HUES48 (cell line): ENCODE data around the gene MNDA.
"Not testable (repeated sequence)": the region's sequence is repeated elsewhere in the genome, so short reads cannot be mapped to it uniquely, and the experiment has no call there.

Source experiments
- H3K27ac ChIP-seq: one replicate; pipeline ENCODE4 v1.7.0; 2013; ENCODE audit warnings: low read depth, low read length, inconsistent platforms
- H3K27me3 ChIP-seq: 2 replicates; pipeline ENCODE4 v1.6.1; 2013; ENCODE audit warnings: mild to moderate bottlenecking, low read length; ENCODE audit not compliant: control insufficient read depth, insufficient read depth
- H3K36me3 ChIP-seq: 2 replicates; pipeline ENCODE4 v1.6.1; 2013; ENCODE audit warnings: low read length; ENCODE audit not compliant: control insufficient read depth, insufficient read depth
- H3K4me1 ChIP-seq: 2 replicates; pipeline ENCODE4 v1.6.1; 2013; ENCODE audit warnings: mild to moderate bottlenecking, low read length; ENCODE audit not compliant: control insufficient read depth, insufficient read depth
- H3K4me3 ChIP-seq: 2 replicates; pipeline ENCODE4 v1.5.1; 2013; ENCODE audit warnings: mild to moderate bottlenecking, low read depth, low read length
- H3K9ac ChIP-seq: 2 replicates; pipeline ENCODE4 v1.6.1; 2013; ENCODE audit warnings: mild to moderate bottlenecking, low read depth, low read length, moderate library complexity
- H3K9me3 ChIP-seq: 2 replicates; pipeline ENCODE4 v1.6.1; 2013; ENCODE audit warnings: low read length; ENCODE audit not compliant: control insufficient read depth, insufficient read depth

Gene MNDA

DNA sequence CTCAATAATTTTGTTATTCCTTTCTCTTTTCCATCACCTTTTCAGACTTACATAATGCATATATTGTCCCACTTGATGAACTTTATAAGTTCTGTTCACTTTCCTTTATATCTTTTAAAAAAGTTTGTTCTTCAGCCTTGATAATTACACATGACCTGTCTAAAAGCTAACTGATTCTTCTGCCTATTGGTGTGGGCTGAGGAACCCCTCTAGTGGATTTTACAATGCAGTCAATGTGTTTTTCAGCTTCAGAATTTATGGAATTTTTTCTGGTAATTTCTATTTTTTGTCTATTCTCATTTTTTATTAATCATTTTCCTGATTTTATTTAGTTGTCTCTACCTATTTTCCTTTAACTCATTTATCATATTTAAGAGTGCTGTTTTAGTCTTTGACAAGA is 7.5 kb downstream of the MNDA start:
- H3K4me3 ChIP-seq = no peak overlapping the region
- no peaks in the 10 kb centered on the region for H3K36me3 ChIP-seq
- no peak overlapping the region for H3K27ac ChIP-seq
- H3K27me3 ChIP-seq = no peaks in the 10 kb centered on the region
- no peaks in the 10 kb centered on the region for H3K4me1 ChIP-seq
- no peaks in the 10 kb centered on the region for H3K9me3 ChIP-seq
- H3K9ac ChIP-seq = no peak overlapping the region

DNA sequence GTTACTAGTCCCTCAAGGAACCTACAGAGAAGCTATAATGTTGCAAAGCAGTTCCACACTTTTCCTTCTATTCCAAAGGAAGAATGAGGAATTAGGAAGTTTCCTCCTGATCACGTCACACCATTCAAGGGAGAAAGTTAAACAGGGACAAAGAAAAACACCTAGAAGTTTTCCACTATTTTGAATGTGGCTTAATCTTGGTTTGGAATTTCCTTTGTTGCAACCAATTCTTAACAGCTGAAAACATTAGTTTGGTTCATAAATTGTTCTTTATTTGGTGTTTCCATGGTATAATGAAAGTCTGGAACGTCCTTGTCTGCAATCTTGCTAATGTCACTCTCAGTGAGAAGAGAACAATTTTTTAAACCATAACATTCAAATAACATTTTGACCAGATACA is 8.4 kb downstream of the MNDA start:
- Histone ChIP-seq H3K27ac (no peak overlapping the region), H3K4me1 (no peaks in the 10 kb centered on the region), H3K27me3 (no peaks in the 10 kb centered on the region)

DNA sequence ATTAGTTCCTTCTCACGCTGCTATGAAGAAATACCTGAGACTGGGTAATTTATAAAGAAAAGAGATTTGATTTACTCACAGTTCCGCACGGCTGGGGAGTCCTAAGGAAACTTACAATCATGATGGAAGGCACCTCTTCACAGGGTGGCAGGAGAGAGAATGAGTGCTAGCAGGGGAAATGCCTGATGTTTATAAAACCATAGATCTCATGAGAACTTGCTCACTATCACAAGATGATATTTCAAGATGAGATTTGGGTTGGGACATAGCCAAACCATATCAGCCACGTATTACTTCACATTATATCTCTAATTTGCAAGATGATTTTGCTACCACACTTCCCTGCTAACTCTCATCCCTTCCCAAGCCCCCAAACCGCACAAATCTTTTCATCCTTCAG is 9.1 kb downstream of the MNDA start:
- Histone ChIP-seq H3K9ac (no peak overlapping the region), H3K9me3 (no peaks in the 10 kb centered on the region), H3K27ac (no peak overlapping the region), H3K4me1 (no peaks in the 10 kb centered on the region), H3K27me3 (no peaks in the 10 kb centered on the region), H3K36me3 (no peaks in the 10 kb centered on the region), H3K4me3 (no peak overlapping the region)

More for the DNA sequence above, 8.4 kb downstream of the MNDA start:
- no peak overlapping the region for H3K4me3 ChIP-seq
- H3K36me3 ChIP-seq = no peaks in the 10 kb centered on the region
- H3K9ac ChIP-seq = no peak overlapping the region
- H3K9me3 ChIP-seq = no peaks in the 10 kb centered on the region

DNA sequence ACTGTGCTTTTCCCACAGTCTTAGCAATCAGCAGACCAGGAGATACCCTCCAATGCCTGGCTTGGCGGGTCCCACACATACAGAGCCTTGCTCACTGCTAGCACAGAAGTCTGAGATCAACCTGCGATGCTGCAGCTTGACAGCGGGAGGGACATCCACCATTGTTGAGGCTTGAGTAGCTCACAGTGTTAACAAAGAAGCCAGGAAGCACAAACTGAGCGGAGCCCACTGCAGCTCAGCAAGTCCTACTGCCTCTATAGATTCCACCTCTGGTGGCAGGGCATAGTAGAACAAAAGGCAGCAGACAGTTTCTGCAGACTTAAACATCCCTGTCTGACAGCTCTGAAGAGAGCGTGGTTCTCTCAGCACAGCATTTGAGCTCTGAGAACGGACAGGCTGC is 33.4 kb downstream of the MNDA start:
- H3K4me1 ChIP-seq = no peaks in the 10 kb centered on the region
- no peak overlapping the region for H3K4me3 ChIP-seq
- no peaks in the 10 kb centered on the region for H3K27me3 ChIP-seq
- H3K27ac ChIP-seq = peak overlapping the region; percentile 49
- H3K36me3 ChIP-seq = no peaks in the 10 kb centered on the region
- H3K9ac ChIP-seq = no peak overlapping the region
- no peaks in the 10 kb centered on the region for H3K9me3 ChIP-seq

DNA sequence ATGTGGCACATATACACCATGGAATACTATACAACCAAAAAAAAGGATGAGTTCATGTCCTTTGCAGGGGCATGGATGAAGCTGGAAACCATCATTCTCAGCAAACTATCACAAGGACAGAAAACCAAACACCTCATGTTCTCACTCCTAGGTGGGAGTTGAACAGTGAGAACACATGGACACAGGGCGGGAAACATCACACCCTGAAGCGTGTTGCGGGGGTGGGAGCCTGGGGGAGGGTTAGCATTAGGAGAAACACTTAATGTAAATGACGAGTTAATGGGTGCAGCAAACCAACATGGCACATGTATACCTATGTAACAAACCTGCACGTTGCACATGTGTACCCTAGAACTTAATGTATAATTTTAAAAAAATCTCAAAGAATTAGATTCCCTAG is 39.3 kb downstream of the MNDA start:
- not testable (repeated sequence) for H3K36me3 ChIP-seq, H3K9ac ChIP-seq, H3K4me1 ChIP-seq, H3K4me3 ChIP-seq, H3K27ac ChIP-seq, H3K9me3 ChIP-seq, H3K27me3 ChIP-seq

DNA sequence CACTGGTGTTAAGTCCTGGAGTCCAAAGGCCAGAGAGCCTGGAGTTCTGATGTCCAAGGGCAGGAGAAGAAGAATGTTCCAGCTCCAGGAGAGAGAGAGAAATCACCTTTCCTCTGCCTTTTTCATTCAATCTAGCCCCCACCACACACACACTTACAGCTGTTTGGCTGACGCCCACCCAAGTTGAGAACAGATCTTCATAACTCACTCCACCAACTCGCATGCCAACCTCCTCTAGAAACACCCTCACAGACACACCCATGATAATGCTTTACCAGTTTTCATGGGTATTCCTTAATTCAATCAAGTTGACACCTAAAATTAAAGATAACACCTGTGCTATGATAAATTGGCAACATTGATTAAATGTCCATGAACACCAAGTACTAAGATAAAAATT is 42.0 kb downstream of the MNDA start:
- H3K36me3 ChIP-seq = no peaks in the 10 kb centered on the region
- no peak overlapping the region for H3K27ac ChIP-seq
- peaks cover 9% of the 10 kb centered on the region; the same call in 1 of the 2 replicates for H3K4me1 ChIP-seq
- no peak overlapping the region for H3K4me3 ChIP-seq
- H3K9ac ChIP-seq = no peak overlapping the region
- H3K9me3 ChIP-seq = peaks cover 4% of the 10 kb centered on the region; the same call in 1 of the 2 replicates
- H3K27me3 ChIP-seq = no peaks in the 10 kb centered on the region

DNA sequence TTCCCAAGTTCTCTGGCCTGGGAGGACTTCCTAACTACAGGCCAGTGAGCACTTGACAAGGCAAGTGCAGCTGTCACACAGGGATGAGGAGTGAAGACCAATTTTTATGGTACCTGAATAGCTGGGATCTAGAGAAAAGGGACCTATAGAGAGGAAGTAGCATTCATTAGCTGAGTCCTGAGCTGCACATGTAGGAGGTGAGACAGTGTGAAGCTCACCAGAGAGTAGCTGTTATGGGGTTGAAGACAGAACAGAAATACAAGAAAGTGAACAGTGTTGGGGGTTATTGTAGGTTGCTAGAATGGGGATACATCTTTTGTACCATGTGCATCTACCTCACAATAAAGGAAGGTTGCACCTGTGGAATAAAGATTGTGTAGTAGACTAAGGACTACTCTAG is 62.5 kb downstream of the MNDA start:
- Histone ChIP-seq H3K27ac (no peak overlapping the region), H3K9me3 (no peaks in the 10 kb centered on the region), H3K4me3 (no peak overlapping the region), H3K27me3 (no peaks in the 10 kb centered on the region), H3K36me3 (no peaks in the 10 kb centered on the region), H3K9ac (no peak overlapping the region), H3K4me1 (no peaks in the 10 kb centered on the region)

DNA sequence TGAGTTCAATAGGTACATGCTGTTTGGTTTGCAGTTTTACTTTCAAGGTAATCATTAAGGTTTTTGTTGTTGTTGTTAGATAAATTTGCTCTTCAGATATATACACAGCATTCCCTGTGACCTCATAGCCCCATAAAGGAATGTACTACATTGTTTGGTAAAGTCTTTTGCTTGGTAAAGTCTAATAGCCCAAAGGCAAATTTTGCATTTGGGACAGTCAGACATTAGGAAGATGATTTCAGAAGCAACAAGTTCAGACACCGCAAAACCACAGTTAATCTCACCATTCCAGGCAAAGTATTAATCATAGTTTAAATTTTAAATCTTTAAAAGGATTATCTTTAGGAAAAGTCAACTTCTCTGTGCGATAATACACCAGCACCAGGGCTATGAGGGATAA is 67.6 kb downstream of the MNDA start:
- Histone ChIP-seq H3K27ac (no peak overlapping the region), H3K9me3 (no peaks in the 10 kb centered on the region), H3K4me3 (no peak overlapping the region), H3K4me1 (no peaks in the 10 kb centered on the region), H3K36me3 (no peaks in the 10 kb centered on the region), H3K27me3 (no peaks in the 10 kb centered on the region), H3K9ac (no peak overlapping the region)
